Memory B cell (primary cell): ENCODE measurements around the gene CCT3.
"Not testable (repeated sequence)": the region's sequence is repeated elsewhere in the genome, so short reads cannot be mapped to it uniquely, and the experiment has no call there.

ENCODE experiments used
- ATAC-seq: fragments of 150-1000 bp; cut with Tn5 transposase; 2 replicates; pipeline ENCODE4 v1.10.0; 2021; ENCODE audit warnings: low read depth, mild to moderate bottlenecking, moderate library complexity
- DNase-seq, 2 donors: peaks; one replicate each; pipeline ENCODE4 v3.0.0; 2022; ENCODE audit warnings: low spot score in 2 of 2
- H3K27ac Mint-ChIP-seq: one replicate; pipeline ENCODE4 v1.8.0; 2022; ENCODE audit warnings: mild to moderate bottlenecking, moderate library complexity, mixed read lengths
- H3K27me3 Mint-ChIP-seq: one replicate; pipeline ENCODE4 v1.8.0; 2022; ENCODE audit warnings: mixed read lengths
- H3K36me3 Mint-ChIP-seq: one replicate; pipeline ENCODE4 v1.8.0; 2022; ENCODE audit warnings: mild to moderate bottlenecking, mixed read lengths
- H3K4me1 Mint-ChIP-seq: one replicate; pipeline ENCODE4 v1.8.0; 2022; ENCODE audit warnings: mixed read lengths
- H3K4me3 Mint-ChIP-seq: one replicate; pipeline ENCODE4 v1.8.0; 2022; ENCODE audit warnings: mild to moderate bottlenecking, moderate library complexity, mixed read lengths
- H3K9me3 Mint-ChIP-seq: one replicate; pipeline ENCODE4 v1.8.0; 2022; ENCODE audit warnings: mixed read lengths

CCT3 gene

GRCh38 chr1:156376146-156376545, 38.1 kb upstream of the CCT3 start:
- DNase-seq = no peak
- no peak for ATAC-seq
- H3K4me3 Mint-ChIP-seq = no peak overlapping the region
- H3K36me3 Mint-ChIP-seq = no peaks in the 10 kb centered on the region
- no peaks in the 10 kb centered on the region for H3K9me3 Mint-ChIP-seq
- no peaks in the 10 kb centered on the region for H3K4me1 Mint-ChIP-seq
- H3K27ac Mint-ChIP-seq = no peak overlapping the region
- H3K27me3 Mint-ChIP-seq = peaks cover 9% of the 10 kb centered on the region

DNA sequence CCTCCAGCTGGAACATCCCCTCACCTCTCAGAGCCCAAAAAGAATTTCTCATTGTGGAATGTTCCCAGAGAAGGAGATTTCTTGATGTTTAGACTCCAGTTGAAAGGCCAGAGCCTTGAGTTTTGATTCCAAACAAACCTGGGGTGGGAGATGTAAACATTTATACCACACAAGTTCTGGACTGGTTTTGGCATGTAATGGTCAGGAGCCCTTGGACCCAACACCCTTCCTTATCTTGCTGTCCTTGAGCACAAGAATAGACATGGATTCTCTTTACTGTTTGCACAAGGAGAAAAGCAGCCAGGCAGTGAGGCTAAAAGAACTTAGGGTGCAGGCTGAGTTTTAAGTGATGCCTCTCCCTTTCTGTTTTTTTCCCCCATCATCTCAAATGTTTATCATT, 35.5 kb upstream of the CCT3 start:
- Mint-ChIP-seq H3K36me3 (no peaks in the 10 kb centered on the region), H3K4me3 (no peak overlapping the region), H3K27me3 (peaks cover 17% of the 10 kb centered on the region), H3K27ac (no peak overlapping the region), H3K9me3 (no peaks in the 10 kb centered on the region), H3K4me1 (peaks cover 4% of the 10 kb centered on the region)
- DNase-seq = no peak
- ATAC-seq = no peak

DNA sequence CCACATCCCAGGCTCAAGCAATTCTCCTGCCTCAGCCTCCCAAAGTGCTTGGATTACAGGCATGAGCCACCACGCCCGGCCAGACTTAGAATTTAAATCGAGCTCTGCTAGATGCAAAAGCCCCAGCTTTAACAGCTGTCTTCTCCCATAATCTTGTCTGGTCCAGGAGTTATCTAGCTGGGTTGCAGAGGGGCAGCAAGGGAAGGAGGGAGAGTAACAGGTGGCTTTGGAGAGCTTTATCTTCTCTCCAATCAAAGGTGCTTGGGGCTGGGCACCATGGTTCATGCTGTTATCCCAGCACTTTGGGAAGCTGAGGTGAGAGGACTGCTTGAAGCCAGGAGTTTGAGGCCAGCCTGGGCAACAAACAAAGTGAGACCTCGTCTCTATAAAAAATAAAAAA, 34.8 kb upstream of the CCT3 start:
- H3K9me3 Mint-ChIP-seq = no peaks in the 10 kb centered on the region
- H3K36me3 Mint-ChIP-seq = no peaks in the 10 kb centered on the region
- DNase-seq (no peak), ATAC-seq (no peak)
- H3K27ac Mint-ChIP-seq = no peak overlapping the region
- peaks cover 4% of the 10 kb centered on the region for H3K4me1 Mint-ChIP-seq
- peaks cover 17% of the 10 kb centered on the region for H3K27me3 Mint-ChIP-seq
- no peak overlapping the region for H3K4me3 Mint-ChIP-seq

DNA sequence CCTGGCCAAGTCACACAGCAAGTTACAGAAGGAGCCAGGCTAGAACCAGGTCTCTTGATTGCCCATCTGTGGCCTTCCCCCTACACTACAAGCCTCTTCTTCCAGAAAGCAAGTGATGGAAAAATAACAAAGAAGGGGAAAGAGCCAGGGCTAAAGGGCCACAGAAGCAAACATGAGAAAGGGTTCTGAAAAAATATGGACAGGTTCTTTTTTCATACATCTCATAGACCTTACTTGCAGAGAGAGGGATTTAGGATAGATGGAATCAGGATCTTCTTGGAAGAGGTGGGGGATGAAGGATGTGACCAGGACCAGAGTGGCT, 34.1 kb upstream of the CCT3 start:
- Mint-ChIP-seq H3K4me1 (peaks cover 4% of the 10 kb centered on the region), H3K4me3 (no peak overlapping the region), H3K36me3 (no peaks in the 10 kb centered on the region), H3K27ac (no peak overlapping the region), H3K9me3 (no peaks in the 10 kb centered on the region), H3K27me3 (peaks cover 17% of the 10 kb centered on the region)
- ATAC-seq (no peak), DNase-seq (no peak)

DNA sequence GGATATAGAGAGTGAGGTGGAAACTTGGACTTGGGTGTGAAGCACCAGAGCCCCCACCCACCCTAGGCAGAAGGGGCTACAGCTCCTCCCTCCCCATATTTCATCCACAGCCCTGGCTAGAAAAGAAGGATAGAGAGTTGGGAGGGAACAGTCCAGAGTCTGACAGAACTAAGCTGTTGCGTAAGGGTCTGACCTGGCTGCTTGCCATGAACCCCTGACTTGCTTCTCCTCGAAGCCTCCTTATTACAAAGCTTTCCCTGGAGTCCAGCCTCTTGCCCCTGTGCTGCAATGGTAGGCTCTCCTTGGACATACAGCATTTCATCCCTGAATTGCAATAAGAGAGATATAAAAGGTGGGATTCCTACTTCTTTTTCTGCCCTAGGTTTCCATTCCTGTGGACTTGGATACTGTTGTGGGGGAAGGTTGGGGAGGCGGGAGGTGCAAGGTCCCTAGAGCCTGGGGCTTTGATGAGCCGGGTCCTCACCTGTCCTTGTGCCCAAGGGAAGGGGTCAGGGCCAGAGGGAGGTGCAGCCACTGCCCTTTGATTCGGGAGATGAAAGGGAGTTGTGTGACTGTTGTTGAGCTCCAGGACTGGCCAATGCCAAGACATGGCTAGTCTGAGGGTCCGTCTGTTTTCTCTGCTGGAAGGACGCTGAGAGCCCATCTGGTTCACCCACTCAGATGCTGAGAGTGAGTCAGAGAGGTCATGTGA, 33.6 kb upstream of the CCT3 start:
- Mint-ChIP-seq H3K4me3 (no peak overlapping the region), H3K36me3 (no peaks in the 10 kb centered on the region), H3K27ac (no peak overlapping the region), H3K9me3 (no peaks in the 10 kb centered on the region), H3K27me3 (peaks cover 16% of the 10 kb centered on the region), H3K4me1 (peaks cover 4% of the 10 kb centered on the region)
- no peak for ATAC-seq
- DNase-seq = no peak

GRCh38 chr1:156369685-156370286, 31.7 kb upstream of the CCT3 start:
- H3K36me3 Mint-ChIP-seq = not testable (repeated sequence)
- peaks cover 22% of the 10 kb centered on the region for H3K27me3 Mint-ChIP-seq
- peak overlapping the region; percentile 74 for H3K4me3 Mint-ChIP-seq

DNA sequence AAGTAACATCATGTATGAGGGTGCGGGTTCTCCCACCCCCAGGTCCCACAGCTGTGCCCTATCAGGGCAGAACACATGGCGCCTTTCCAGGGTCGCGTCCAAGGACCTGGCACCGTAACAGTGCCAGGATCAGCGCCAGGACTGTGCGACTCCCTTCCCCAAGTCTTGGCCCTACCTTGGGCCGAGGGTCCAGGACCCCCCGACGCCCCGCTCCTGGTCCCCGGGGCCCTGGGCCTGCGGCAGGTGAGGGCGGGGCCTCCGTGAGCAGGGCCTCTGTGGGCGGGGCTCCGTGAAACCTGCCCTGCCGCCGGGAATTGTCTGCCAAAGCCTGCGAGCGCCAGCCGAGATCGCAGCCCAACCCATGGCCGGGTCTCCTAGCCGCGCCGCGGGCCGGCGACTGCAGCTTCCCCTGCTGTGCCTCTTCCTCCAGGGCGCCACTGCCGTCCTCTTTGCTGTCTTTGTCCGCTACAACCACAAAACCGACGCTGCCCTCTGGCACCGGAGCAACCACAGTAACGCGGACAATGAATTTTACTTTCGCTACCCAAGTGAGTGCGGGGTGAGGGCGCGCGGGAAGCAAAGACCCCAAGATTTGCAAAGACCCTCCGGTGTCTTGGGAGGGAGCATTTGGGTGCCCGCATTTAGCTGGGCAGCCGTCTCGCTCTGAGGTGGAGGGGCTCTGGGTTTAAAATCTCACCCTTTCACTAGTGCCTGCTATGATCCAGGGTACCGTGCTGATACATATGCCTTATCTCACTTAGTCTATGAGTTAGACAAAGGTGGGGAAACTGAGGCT, 31.0 kb upstream of the CCT3 start, which contains the start of gene RHBG:
Gene RHBG (plus strand): TSS at position 323 of the 796 bp plus-strand sequence. CDS start 39 bp downstream, at position 362.
- H3K27ac Mint-ChIP-seq = no peak within 1 kb of the TSS
- peaks cover 26% of the 10 kb centered on the region for H3K27me3 Mint-ChIP-seq
- no peaks in the 10 kb centered on the region for H3K36me3 Mint-ChIP-seq
- peaks cover 4% of the 10 kb centered on the region for H3K4me1 Mint-ChIP-seq
- no peak for DNase-seq
- ATAC-seq = peak; percentile 34
- H3K4me3 Mint-ChIP-seq = peak within 1 kb of the TSS; percentile 74
- no peaks in the 10 kb centered on the region for H3K9me3 Mint-ChIP-seq

More at GRCh38 chr1:156369685-156370286, 31.7 kb upstream of the CCT3 start:
- DNase-seq, ATAC-seq, H3K9me3 Mint-ChIP-seq, H3K27ac Mint-ChIP-seq, H3K4me1 Mint-ChIP-seq: not testable (repeated sequence)

- ATAC-seq = no peak
- DNase-seq = no peak
- H3K27ac Mint-ChIP-seq = no peak overlapping the region
- peaks cover 4% of the 10 kb centered on the region for H3K4me1 Mint-ChIP-seq
- H3K4me3 Mint-ChIP-seq = no peak overlapping the region
- H3K9me3 Mint-ChIP-seq = no peaks in the 10 kb centered on the region
- no peaks in the 10 kb centered on the region for H3K36me3 Mint-ChIP-seq
- peaks cover 26% of the 10 kb centered on the region for H3K27me3 Mint-ChIP-seq
Observed at GRCh38 chr1:156368157-156368658, 30.1 kb upstream of the CCT3 start.

DNA sequence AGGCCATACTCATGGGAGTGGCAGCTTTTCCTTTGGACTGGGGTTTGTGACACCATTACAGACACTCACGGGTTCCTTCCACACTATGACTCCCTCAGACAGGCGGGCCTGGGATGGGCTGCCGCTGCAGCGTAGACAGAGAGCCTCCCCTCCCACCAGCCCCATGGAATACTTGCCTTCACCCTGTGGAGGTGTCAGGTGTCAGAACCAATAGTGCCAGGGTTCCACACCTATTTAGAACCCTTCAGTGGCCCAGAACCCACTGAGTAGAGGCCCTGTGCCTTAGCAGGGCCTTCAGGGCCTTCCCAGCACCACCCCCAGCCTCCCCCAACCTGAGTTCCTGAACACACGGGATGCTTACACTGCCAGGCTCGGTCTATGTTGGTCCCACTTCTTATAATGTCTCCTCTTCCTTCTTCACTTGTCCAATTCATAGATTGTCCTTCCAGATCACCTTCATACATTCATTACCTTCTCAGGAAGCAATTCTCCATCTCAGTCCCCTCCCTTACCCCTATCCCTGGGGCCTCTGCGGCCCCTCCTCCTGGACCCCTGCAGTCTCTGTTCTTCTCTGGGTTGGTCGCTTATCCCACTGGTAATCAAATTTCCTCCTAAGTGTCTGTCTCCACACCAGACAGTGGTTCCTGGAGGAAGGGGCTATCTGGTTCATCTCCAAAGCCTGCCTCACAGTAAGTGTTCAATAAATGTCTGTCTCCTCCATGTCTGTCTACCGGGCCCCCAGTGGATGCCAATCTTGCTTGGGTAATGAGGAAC, 29.5 kb upstream of the CCT3 start:
- Mint-ChIP-seq H3K9me3 (no peaks in the 10 kb centered on the region), H3K4me1 (peaks cover 4% of the 10 kb centered on the region), H3K27me3 (peaks cover 26% of the 10 kb centered on the region), H3K4me3 (no peak overlapping the region), H3K36me3 (no peaks in the 10 kb centered on the region), H3K27ac (no peak overlapping the region)
- ATAC-seq (no peak), DNase-seq (no peak)

GRCh38 chr1:156366378-156367166, 28.5 kb upstream of the CCT3 start:
- Mint-ChIP-seq H3K36me3 (no peaks in the 10 kb centered on the region), H3K27me3 (peaks cover 23% of the 10 kb centered on the region), H3K9me3 (no peaks in the 10 kb centered on the region), H3K4me3 (no peak overlapping the region), H3K4me1 (peaks cover 4% of the 10 kb centered on the region), H3K27ac (no peak overlapping the region)
- ATAC-seq = no peak
- DNase-seq = no peak

- Mint-ChIP-seq H3K36me3 (no peaks in the 10 kb centered on the region), H3K27ac (no peak overlapping the region), H3K4me1 (peaks cover 4% of the 10 kb centered on the region), H3K4me3 (no peak overlapping the region), H3K27me3 (peaks cover 23% of the 10 kb centered on the region), H3K9me3 (no peaks in the 10 kb centered on the region)
- ATAC-seq (no peak), DNase-seq (no peak)
Observed at GRCh38 chr1:156365754-156366153, 27.7 kb upstream of the CCT3 start.

DNA sequence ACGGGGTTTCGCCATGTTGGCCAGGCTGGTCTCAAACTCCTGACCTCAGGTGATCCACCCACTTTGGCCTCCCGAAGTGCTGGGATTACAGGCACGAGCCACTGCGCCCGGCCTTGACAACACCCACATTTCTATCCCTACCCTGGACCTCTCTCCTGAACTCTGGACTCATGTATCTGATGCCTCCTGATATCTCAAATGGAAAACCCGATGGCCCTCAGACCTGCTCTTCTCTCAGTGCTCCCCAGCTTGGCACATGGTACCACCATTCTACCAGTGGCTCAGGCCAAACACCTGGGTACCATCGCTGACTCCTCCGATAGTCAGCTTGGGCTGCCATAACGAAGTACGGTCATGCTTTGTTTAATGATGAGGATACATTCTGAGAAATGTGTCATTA, 22.4 kb upstream of the CCT3 start:
- H3K36me3 Mint-ChIP-seq = no peaks in the 10 kb centered on the region
- H3K9me3 Mint-ChIP-seq = no peaks in the 10 kb centered on the region
- H3K27me3 Mint-ChIP-seq = peaks cover 26% of the 10 kb centered on the region

GRCh38 chr1:156359973-156360372, 21.9 kb upstream of the CCT3 start:
- no peaks in the 10 kb centered on the region for H3K9me3 Mint-ChIP-seq
- H3K36me3 Mint-ChIP-seq = no peaks in the 10 kb centered on the region
- no peak for ATAC-seq
- no peak overlapping the region for H3K4me3 Mint-ChIP-seq
- H3K27me3 Mint-ChIP-seq = peaks cover 23% of the 10 kb centered on the region
- H3K4me1 Mint-ChIP-seq = peaks cover 4% of the 10 kb centered on the region
- no peak overlapping the region for H3K27ac Mint-ChIP-seq
- DNase-seq = no peak

More for the DNA sequence above, 22.4 kb upstream of the CCT3 start:
- Mint-ChIP-seq H3K27ac (no peak overlapping the region), H3K4me1 (peaks cover 4% of the 10 kb centered on the region), H3K4me3 (no peak overlapping the region)
- ATAC-seq (no peak), DNase-seq (no peak)
